Measurements from ENCODE around the gene SLC14A1. TPM values are rescaled to one million over a fixed set of nuclear protein-coding genes. Genes with fewer than 3 reads are reported as not detected.

The SLC14A1 gene
- total RNA-seq, 2 experiments from 2014 or later = 5.2 to 5.3 TPM

DNA sequence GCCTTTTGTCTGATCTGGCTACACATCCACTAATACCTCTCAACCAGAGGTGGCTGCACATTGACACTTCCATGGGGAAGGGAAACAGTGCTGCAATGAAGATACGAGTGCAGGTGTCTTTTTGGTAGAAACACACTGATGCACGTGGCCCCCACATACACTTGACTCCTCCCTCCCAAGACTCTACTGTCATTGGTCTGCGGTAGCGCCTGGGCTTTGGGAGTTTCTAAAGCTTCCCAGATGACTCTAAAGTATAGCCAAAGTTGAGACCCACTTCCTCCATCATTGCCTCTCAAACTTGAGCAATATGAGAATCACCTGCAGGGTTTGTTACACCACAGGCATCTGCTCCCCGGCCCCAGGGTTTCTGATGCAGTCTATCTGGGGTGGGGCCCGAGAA, 11.0 kb downstream of the SLC14A1 start:
- Histone ChIP-seq H3K27me3 (ENCODE audit: control insufficient read depth in 1 of 2, insufficient read depth in 2 of 2, low read length in 2 of 2) (no peaks in the 10 kb centered on the region), H3K27ac (ENCODE audit: low read depth in 1 of 2, low read length in 2 of 2) (no peak overlapping the region), H3K4me1 (ENCODE audit: insufficient read depth, low read length) (no peaks in the 10 kb centered on the region), H3K36me3 (ENCODE audit: insufficient read depth, low read length) (peaks cover 4% of the 10 kb centered on the region), H3K4me3 (ENCODE audit: low read length) (no peak overlapping the region), H3K9me3 (ENCODE audit: control insufficient read depth in 1 of 2, insufficient read depth in 1 of 2, low read length in 2 of 2) (no peaks in the 10 kb centered on the region)
- Mint-ChIP-seq H3K27ac (no peak overlapping the region), H3K36me3 (ENCODE audit: low read depth) (no peaks in the 10 kb centered on the region), H3K9me3 (no peaks in the 10 kb centered on the region), H3K27me3 (no peaks in the 10 kb centered on the region), H3K4me1 (ENCODE audit: low read depth) (no peaks in the 10 kb centered on the region), H3K4me3 (no peak overlapping the region)
- intact Hi-C loops (cut with DNase I, micrococcal nuclease) = no loop called here
- TF ChIP-seq, protein P1, sequence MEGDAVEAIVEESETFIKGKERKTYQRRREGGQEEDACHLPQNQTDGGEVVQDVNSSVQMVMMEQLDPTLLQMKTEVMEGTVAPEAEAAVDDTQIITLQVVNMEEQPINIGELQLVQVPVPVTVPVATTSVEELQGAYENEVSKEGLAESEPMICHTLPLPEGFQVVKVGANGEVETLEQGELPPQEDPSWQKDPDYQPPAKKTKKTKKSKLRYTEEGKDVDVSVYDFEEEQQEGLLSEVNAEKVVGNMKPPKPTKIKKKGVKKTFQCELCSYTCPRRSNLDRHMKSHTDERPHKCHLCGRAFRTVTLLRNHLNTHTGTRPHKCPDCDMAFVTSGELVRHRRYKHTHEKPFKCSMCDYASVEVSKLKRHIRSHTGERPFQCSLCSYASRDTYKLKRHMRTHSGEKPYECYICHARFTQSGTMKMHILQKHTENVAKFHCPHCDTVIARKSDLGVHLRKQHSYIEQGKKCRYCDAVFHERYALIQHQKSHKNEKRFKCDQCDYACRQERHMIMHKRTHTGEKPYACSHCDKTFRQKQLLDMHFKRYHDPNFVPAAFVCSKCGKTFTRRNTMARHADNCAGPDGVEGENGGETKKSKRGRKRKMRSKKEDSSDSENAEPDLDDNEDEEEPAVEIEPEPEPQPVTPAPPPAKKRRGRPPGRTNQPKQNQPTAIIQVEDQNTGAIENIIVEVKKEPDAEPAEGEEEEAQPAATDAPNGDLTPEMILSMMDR (IDR thresholded peaks at IDR 0.05) = no peak
- ChIA-PET POLR2A (no interaction called here), CTCF (no interaction called here)
- no peak for ATAC-seq (ENCODE audit: poor library complexity)
- no peak for DNase-seq

DNA sequence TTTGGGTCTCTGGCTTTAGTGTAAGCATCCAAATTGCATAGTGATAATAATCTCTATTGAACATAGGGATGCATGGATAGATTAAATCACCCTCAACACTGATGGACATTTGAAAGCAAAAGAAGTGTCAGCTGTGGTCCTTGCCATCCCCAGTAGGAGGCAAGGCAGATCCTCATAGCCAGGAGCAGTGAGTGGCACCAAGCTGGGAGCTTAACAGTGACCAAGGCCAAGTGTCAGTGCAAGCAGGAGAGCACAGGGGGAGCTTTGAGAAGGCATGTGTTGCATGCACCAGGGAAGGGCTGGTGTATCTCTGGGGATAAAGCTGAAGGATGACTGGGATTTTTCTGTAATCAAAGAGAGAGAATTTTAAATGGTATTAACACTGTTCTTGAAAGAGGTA, 14.7 kb downstream of the SLC14A1 start:
- Histone ChIP-seq H3K27ac (ENCODE audit: low read depth in 1 of 2, low read length in 2 of 2) (no peak overlapping the region), H3K36me3 (ENCODE audit: insufficient read depth, low read length) (no peaks in the 10 kb centered on the region), H3K4me3 (ENCODE audit: low read length) (no peak overlapping the region), H3K4me1 (ENCODE audit: insufficient read depth, low read length) (no peaks in the 10 kb centered on the region), H3K27me3 (ENCODE audit: control insufficient read depth in 1 of 2, insufficient read depth in 2 of 2, low read length in 2 of 2) (no peaks in the 10 kb centered on the region), H3K9me3 (ENCODE audit: control insufficient read depth in 1 of 2, insufficient read depth in 1 of 2, low read length in 2 of 2) (no peaks in the 10 kb centered on the region)
- Mint-ChIP-seq H3K4me3 (no peak overlapping the region), H3K27ac (no peak overlapping the region), H3K9me3 (no peaks in the 10 kb centered on the region), H3K36me3 (ENCODE audit: low read depth) (no peaks in the 10 kb centered on the region), H3K27me3 (no peaks in the 10 kb centered on the region), H3K4me1 (ENCODE audit: low read depth) (no peaks in the 10 kb centered on the region)
- ATAC-seq (ENCODE audit: poor library complexity) (no peak), DNase-seq (no peak)
- ChIA-PET POLR2A (no interaction called here), CTCF (no interaction called here)
- intact Hi-C loops (cut with DNase I, micrococcal nuclease) = no loop called here
- TF ChIP-seq, protein P1 (IDR thresholded peaks at IDR 0.05) = no peak

DNA sequence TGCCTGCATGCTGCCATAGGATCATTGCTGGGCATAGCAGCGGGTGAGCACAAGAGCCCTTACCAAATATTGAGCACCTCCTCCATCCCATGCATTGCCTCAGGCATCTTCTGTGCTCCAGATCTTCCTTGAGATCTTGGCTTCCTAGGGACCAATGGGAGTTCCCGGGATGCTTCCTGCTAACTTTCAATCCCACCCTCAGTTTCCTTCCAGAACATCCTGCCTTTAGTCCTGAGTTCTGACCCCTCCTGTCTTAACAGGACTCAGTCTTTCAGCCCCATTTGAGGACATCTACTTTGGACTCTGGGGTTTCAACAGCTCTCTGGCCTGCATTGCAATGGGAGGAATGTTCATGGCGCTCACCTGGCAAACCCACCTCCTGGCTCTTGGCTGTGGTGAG, 15.3 kb downstream of the SLC14A1 start:
- TF ChIP-seq, protein P1 (IDR thresholded peaks at IDR 0.05) = no peak
- intact Hi-C loops (cut with DNase I, micrococcal nuclease) = no loop called here

More for the DNA sequence above, 15.3 kb downstream of the SLC14A1 start:
- Mint-ChIP-seq H3K4me1 (ENCODE audit: low read depth) (no peaks in the 10 kb centered on the region), H3K9me3 (no peaks in the 10 kb centered on the region), H3K27me3 (no peaks in the 10 kb centered on the region), H3K27ac (no peak overlapping the region), H3K4me3 (no peak overlapping the region), H3K36me3 (ENCODE audit: low read depth) (no peaks in the 10 kb centered on the region)
- POLR2A ChIA-PET = no interaction called here
- no peaks in the 10 kb centered on the region for H3K27me3 ChIP-seq (ENCODE audit: control insufficient read depth in 1 of 2, insufficient read depth in 2 of 2, low read length in 2 of 2)
- H3K9me3 ChIP-seq (ENCODE audit: control insufficient read depth in 1 of 2, insufficient read depth in 1 of 2, low read length in 2 of 2) = no peaks in the 10 kb centered on the region
- CTCF ChIA-PET = no interaction called here
- ATAC-seq (ENCODE audit: poor library complexity) = no peak
- H3K4me3 ChIP-seq (ENCODE audit: low read length) = no peak overlapping the region
- H3K4me1 ChIP-seq (ENCODE audit: insufficient read depth, low read length) = no peaks in the 10 kb centered on the region
- H3K27ac ChIP-seq (ENCODE audit: low read depth in 1 of 2, low read length in 2 of 2) = no peak overlapping the region
- DNase-seq = no peak
- no peaks in the 10 kb centered on the region for H3K36me3 ChIP-seq (ENCODE audit: insufficient read depth, low read length)
